Fibroblast of pulmonary artery (primary cell): Measurements from ENCODE around the gene USP3.
A peak's percentile ranks its signal among the peaks of the same experiment; 100 is the strongest.
"Not testable (repeated sequence)": the region's sequence is repeated elsewhere in the genome, so short reads cannot be mapped to it uniquely, and the experiment has no call there.

ENCODE experiments used
- DNase-seq: peaks from one replicate; pipeline ENCODE4 v3.0.0-alpha.2; 2010; ENCODE audit warnings: low read depth
- H3K4me3 ChIP-seq: replicated peaks from 2 replicates; pipeline ENCODE4 v1.5.1; 2011; ENCODE audit warnings: low read depth, mild to moderate bottlenecking, control low read depth, low read length, moderate library complexity
- TF ChIP-seq, protein P1 (sequence below): IDR thresholded peaks from 2 replicates; pipeline ENCODE4 v1.5.1; 2011; ENCODE audit warnings: mild to moderate bottlenecking, control low read depth, low read length, inconsistent platforms; ENCODE audit errors: missing control alignments

Gene USP3

DNA sequence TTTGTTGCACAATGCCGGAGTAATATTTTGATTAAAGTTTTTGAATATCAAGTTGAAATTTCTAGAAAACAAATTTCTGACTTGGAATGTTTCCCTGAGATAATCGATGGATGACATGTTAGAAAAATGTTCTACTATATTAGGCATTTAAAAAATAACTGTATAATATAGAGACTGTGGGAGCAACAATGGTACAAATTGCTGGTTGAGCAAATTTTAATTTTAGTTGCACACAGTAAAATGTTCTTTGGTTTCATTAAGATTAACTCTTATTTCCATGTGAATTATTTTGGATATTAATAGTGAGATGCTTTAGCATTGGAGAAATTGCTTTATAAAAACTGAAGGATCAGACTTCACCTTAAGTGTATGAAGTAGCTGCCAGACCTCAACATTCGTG is 9.3 kb downstream of the USP3 start:
- no peak overlapping the region for H3K4me3 ChIP-seq
- DNase-seq, result no peak
- TF ChIP-seq, protein P1, sequence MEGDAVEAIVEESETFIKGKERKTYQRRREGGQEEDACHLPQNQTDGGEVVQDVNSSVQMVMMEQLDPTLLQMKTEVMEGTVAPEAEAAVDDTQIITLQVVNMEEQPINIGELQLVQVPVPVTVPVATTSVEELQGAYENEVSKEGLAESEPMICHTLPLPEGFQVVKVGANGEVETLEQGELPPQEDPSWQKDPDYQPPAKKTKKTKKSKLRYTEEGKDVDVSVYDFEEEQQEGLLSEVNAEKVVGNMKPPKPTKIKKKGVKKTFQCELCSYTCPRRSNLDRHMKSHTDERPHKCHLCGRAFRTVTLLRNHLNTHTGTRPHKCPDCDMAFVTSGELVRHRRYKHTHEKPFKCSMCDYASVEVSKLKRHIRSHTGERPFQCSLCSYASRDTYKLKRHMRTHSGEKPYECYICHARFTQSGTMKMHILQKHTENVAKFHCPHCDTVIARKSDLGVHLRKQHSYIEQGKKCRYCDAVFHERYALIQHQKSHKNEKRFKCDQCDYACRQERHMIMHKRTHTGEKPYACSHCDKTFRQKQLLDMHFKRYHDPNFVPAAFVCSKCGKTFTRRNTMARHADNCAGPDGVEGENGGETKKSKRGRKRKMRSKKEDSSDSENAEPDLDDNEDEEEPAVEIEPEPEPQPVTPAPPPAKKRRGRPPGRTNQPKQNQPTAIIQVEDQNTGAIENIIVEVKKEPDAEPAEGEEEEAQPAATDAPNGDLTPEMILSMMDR, result no peak

DNA sequence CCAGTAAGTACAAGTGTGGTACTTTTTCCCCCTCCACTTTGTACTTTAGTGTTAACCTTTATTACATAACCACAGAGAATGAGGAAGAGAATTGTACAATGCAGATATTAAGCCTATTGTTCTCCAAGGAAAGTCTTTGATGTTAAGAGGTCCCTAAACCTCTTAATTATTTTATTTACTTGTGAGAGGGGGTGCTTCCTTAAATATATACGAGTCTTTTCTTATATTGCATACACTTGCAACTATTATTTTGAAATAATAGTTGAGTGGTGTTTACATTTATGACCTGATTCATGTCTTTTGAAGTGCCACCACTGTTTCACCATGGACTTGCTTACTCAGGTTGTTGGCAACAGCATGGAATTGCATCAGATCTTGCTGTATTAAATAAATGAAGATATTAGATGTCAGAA is 10.1 kb downstream of the USP3 start:
- peak; percentile 90 for DNase-seq
- TF ChIP-seq, protein P1, result no peak
- no peak overlapping the region for H3K4me3 ChIP-seq

DNA sequence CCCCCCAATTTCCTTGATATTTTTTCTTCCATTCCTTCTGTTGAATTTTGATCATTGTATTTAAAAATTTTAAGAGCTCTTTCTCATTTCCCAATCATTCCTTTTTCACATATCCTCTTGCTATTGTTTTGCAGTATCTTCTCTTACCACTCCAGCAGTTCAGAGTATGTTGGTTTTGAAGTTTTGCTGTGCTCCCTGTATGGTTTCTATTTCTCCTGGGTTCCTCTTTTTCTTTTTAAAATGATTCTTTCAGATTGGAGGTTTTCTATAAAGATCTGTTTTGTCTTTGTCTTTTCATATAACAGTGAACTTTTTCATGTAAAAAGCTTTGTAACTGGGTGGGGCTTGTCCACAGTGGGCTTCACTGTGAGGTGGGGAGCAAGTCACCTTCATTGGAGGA is 12.8 kb downstream of the USP3 start:
- H3K4me3 ChIP-seq, result no peak overlapping the region
- TF ChIP-seq, protein P1, result no peak
- no peak for DNase-seq

DNA sequence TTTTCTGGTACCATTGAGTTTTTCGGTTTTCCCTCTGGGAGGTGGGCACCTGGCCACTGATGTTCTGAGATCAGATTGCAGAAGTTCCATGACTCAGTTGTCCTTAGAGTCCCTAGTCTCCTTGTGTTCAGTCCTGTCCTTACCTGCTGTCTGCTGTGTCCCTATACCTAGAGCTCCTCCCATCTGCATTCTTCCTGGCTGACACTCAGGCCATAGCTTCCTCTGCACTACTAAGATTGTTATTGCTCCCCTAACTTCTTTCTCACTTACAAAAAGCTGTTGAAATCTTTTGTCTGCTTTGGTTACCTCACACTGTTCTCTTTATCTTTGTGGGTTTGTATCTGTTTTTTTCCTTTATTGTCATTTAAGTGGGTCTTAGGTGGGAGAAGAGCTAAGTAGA is 13.2 kb downstream of the USP3 start:
- TF ChIP-seq, protein P1, result no peak
- DNase-seq, result no peak
- H3K4me3 ChIP-seq, result no peak overlapping the region

DNA sequence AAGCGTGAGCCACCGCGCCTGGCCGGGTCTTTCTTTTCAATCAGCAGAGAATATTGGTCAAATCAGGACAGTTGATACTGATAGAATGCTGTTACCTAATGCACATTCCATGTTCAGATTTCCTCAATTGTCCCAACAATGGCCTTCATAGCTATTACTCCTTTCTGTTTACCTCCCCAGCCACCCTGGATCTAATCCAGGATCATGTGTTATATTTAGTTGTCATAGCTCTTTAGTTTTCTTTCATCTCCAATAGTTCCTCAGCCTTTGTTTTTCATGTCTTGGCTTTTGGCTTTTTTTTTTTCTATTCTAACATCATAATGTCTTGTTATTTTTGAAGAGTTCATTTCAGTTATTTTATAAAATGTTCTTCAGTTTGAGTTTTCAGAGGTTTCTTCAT is 14.6 kb downstream of the USP3 start:
- DNase-seq, result peak; percentile 28
- TF ChIP-seq, protein P1, result no peak
- H3K4me3 ChIP-seq, result no peak overlapping the region

DNA sequence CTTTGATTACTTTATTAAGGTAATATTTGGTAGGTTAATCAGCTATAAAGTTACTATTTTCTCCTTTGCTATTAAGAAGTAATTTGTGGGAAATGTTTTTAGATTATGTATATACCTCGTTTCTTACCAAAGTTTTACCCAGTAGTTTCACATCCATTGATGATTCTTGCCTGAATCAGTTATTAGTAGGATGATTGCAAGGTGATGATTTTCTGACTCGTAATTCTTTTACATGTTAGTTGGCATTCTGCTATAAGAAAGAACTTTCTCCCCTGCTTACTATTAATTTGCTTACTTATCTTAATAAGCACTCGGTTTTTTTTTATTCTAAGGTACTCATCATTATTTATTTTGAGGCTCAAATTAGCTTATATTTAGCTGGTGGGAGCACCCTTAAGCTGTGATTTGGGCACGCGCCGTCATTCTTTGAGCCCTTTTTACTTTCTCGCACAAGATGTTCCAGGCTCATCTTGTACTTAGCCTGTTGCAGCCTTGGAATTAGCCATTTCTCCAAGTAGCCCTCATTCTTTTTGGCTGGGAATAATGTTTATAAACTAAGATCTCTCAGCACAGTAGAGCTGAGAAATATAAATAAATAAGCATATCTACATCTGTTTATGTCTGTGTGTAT is 15.3 kb downstream of the USP3 start:
- H3K4me3 ChIP-seq, result no peak overlapping the region
- TF ChIP-seq, protein P1, result no peak
- no peak for DNase-seq

DNA sequence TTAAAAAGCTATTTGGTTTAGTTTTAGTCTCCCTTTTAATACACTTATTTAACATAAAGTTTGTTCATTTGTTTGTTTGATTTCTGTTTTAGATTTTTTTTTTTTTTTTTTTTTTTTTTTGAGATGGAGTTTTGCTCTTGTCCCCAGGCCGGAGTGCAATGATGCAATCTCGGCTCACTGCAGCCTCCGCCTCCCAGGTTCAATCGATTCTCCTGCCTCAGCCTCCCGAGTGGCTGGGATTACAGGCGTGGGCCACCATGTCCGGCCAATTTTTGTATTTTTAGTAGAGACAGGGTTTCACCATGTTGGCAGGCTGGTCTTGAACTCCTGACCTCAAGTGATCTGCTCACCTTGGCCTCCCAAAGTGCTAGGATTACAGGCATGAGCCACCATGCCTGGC is 16.1 kb downstream of the USP3 start:
- DNase-seq, H3K4me3 ChIP-seq: not testable (repeated sequence)
